Duodenal mucosa (tissue), 2 donors: ENCODE results near the gene HMGXB4.

ENCODE experiments used
- H3K27ac ChIP-seq: one replicate; pipeline ENCODE4 v1.7.0; 2013; ENCODE audit warnings: low read depth, low read length
- H3K27me3 ChIP-seq, 2 donors: one replicate each; pipeline ENCODE4 v1.7.0; 2013; ENCODE audit warnings: low read length in 2 of 2, control low read depth in 1 of 2; ENCODE audit not compliant: insufficient read depth in 2 of 2, control insufficient read depth in 1 of 2
- H3K36me3 ChIP-seq, 2 donors: one replicate each; pipeline ENCODE4 v1.7.0; 2013; ENCODE audit warnings: low read length in 2 of 2, control low read depth in 1 of 2; ENCODE audit not compliant: insufficient read depth in 2 of 2, control insufficient read depth in 1 of 2
- H3K4me1 ChIP-seq, 2 donors: one replicate each; pipeline ENCODE4 v1.7.0; 2013; ENCODE audit warnings: low read length in 2 of 2, control low read depth in 1 of 2; ENCODE audit not compliant: insufficient read depth in 2 of 2, control insufficient read depth in 1 of 2
- H3K4me3 ChIP-seq, 2 donors: one replicate each; pipeline ENCODE4 v1.7.0; 2013; ENCODE audit warnings: low read length in 2 of 2, low read depth in 1 of 2
- H3K9ac ChIP-seq, 2 donors: one replicate each; pipeline ENCODE4 v1.7.0; 2013; ENCODE audit warnings: low read length in 2 of 2, low read depth in 1 of 2
- H3K9me3 ChIP-seq, 2 donors: one replicate each; pipeline ENCODE4 v1.7.0; 2013; ENCODE audit warnings: low read length in 2 of 2, control low read depth in 1 of 2; ENCODE audit not compliant: control insufficient read depth in 1 of 2

HMGXB4 gene

GRCh38 chr22:35315855-35316745, 58.8 kb downstream of the HMGXB4 start:
- Histone ChIP-seq H3K36me3 (peaks cover 11 to 36% of the 10 kb centered on the region in 2 donors), H3K4me1 (peaks cover 44 to 47% of the 10 kb centered on the region in 2 donors), H3K9ac (no peak overlapping the region), H3K27me3 (no peaks in the 10 kb centered on the region), H3K4me3 (no peak overlapping the region), H3K9me3 (peaks cover 0 to 4% of the 10 kb centered on the region in 2 donors), H3K27ac (no peak overlapping the region)

GRCh38 chr22:35316751-35317150, 59.5 kb downstream of the HMGXB4 start:
- no peak overlapping the region for H3K27ac ChIP-seq
- H3K27me3 ChIP-seq = no peaks in the 10 kb centered on the region
- H3K4me3 ChIP-seq = no peak overlapping the region
- H3K4me1 ChIP-seq = peaks cover 38 to 40% of the 10 kb centered on the region in 2 donors
- H3K9ac ChIP-seq = no peak overlapping the region
- H3K9me3 ChIP-seq = peaks cover 0 to under 1% of the 10 kb centered on the region in 2 donors
- peaks cover 13 to 34% of the 10 kb centered on the region in 2 donors for H3K36me3 ChIP-seq

GRCh38 chr22:35317680-35318290, 60.5 kb downstream of the HMGXB4 start:
- H3K27ac ChIP-seq = no peak overlapping the region
- H3K27me3 ChIP-seq = no peaks in the 10 kb centered on the region
- no peaks in the 10 kb centered on the region for H3K9me3 ChIP-seq
- H3K4me3 ChIP-seq = no peak overlapping the region
- H3K4me1 ChIP-seq = peaks cover 32 to 34% of the 10 kb centered on the region in 2 donors
- peaks cover 16 to 44% of the 10 kb centered on the region in 2 donors for H3K36me3 ChIP-seq
- no peak overlapping the region for H3K9ac ChIP-seq

GRCh38 chr22:35318346-35319215, 61.3 kb downstream of the HMGXB4 start:
- H3K9ac ChIP-seq = no peak overlapping the region
- H3K4me1 ChIP-seq = peaks cover 24 to 27% of the 10 kb centered on the region in 2 donors
- H3K36me3 ChIP-seq = peaks cover 16 to 52% of the 10 kb centered on the region in 2 donors
- H3K27ac ChIP-seq = no peak overlapping the region
- H3K27me3 ChIP-seq = no peaks in the 10 kb centered on the region
- no peak overlapping the region for H3K4me3 ChIP-seq
- no peaks in the 10 kb centered on the region for H3K9me3 ChIP-seq

- Histone ChIP-seq H3K4me1 (peaks cover 17 to 19% of the 10 kb centered on the region in 2 donors), H3K4me3 (no peak overlapping the region), H3K27me3 (no peaks in the 10 kb centered on the region), H3K9me3 (no peaks in the 10 kb centered on the region), H3K27ac (no peak overlapping the region), H3K9ac (no peak overlapping the region), H3K36me3 (peaks cover 18 to 60% of the 10 kb centered on the region in 2 donors)
Observed at GRCh38 chr22:35319244-35319985, 62.1 kb downstream of the HMGXB4 start.

- H3K27ac ChIP-seq = no peak overlapping the region
- H3K4me1 ChIP-seq = no peaks in the 10 kb centered on the region
- H3K9ac ChIP-seq = no peak overlapping the region
- H3K36me3 ChIP-seq = peaks cover 36 to 86% of the 10 kb centered on the region in 2 donors
- H3K27me3 ChIP-seq = no peaks in the 10 kb centered on the region
- H3K4me3 ChIP-seq = no peak overlapping the region
- no peaks in the 10 kb centered on the region for H3K9me3 ChIP-seq
Observed at GRCh38 chr22:35322126-35322525, 64.8 kb downstream of the HMGXB4 start.

- Histone ChIP-seq H3K4me1 (no peaks in the 10 kb centered on the region), H3K4me3 (no peak overlapping the region), H3K27me3 (no peaks in the 10 kb centered on the region), H3K9ac (no peak overlapping the region), H3K27ac (no peak overlapping the region), H3K36me3 (peaks cover 41 to 89% of the 10 kb centered on the region in 2 donors), H3K9me3 (no peaks in the 10 kb centered on the region)
Observed at GRCh38 chr22:35322893-35323292, 65.6 kb downstream of the HMGXB4 start.

- Histone ChIP-seq H3K4me1 (no peaks in the 10 kb centered on the region), H3K9me3 (no peaks in the 10 kb centered on the region), H3K36me3 (peaks cover 41 to 89% of the 10 kb centered on the region in 2 donors), H3K4me3 (no peak overlapping the region), H3K27ac (no peak overlapping the region), H3K27me3 (no peaks in the 10 kb centered on the region), H3K9ac (no peak overlapping the region)
Observed at GRCh38 chr22:35323305-35323704, 66.0 kb downstream of the HMGXB4 start.

GRCh38 chr22:35324067-35324466, 66.8 kb downstream of the HMGXB4 start:
- Histone ChIP-seq H3K9me3 (no peaks in the 10 kb centered on the region), H3K27me3 (no peaks in the 10 kb centered on the region), H3K36me3 (peaks cover 38 to 85% of the 10 kb centered on the region in 2 donors), H3K4me1 (no peaks in the 10 kb centered on the region), H3K4me3 (no peak overlapping the region), H3K27ac (no peak overlapping the region), H3K9ac (no peak overlapping the region)
